Measurements from ENCODE around the gene ADAMTS12.

- TF ChIP-seq GATA3 (IDR thresholded peaks at IDR 0.05; ENCODE audit: low read depth, low read length) (no peak), GATA2 (IDR thresholded peaks at IDR 0.05; ENCODE audit: low read depth, low read length) (no peak)
Measured at GRCh38 chr5:33788922-33789566, 102.7 kb downstream of the ADAMTS12 start.

Data from SH-SY5Y (cell line).